NCI-H2029 treated with DMSO at 0.1 percent for 48 hours (cell line): ENCODE results near the gene MAGEA9B.
"Not testable (repeated sequence)": the region's sequence is repeated elsewhere in the genome, so short reads cannot be mapped to it uniquely, and the experiment has no call there.

Source experiments
- DNase-seq: peaks from one replicate; lab custom pipeline; 2025; lab: John Stamatoyannopoulos, UW

MAGEA9B gene, protein sequence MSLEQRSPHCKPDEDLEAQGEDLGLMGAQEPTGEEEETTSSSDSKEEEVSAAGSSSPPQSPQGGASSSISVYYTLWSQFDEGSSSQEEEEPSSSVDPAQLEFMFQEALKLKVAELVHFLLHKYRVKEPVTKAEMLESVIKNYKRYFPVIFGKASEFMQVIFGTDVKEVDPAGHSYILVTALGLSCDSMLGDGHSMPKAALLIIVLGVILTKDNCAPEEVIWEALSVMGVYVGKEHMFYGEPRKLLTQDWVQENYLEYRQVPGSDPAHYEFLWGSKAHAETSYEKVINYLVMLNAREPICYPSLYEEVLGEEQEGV

DNA sequence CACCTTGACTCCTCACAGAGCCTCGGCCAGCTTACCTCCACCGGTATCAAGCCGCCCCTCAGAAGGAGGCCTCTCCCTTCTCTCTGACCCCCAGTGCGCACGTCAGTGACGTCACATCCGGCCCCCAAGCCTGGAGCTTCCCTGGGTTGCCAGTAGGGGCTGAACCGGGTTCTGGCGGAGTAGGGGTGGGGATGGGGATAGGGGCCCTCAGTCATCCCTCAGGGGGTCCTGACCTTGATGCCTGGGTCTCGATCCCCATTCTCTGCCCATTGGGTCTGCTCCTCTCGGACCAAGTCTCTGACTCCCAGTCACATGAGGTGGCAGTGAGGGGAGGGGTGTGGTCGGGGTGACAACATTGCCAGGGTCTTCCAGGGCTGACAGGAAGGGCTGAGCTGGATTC, at the start of gene MAGEA9B:
Gene MAGEA9B (minus strand): TSS at position 101 of the 400 bp plus-strand sequence. CDS start 4,280 bp downstream, outside the sequence.
- not testable (repeated sequence) for DNase-seq

DNA sequence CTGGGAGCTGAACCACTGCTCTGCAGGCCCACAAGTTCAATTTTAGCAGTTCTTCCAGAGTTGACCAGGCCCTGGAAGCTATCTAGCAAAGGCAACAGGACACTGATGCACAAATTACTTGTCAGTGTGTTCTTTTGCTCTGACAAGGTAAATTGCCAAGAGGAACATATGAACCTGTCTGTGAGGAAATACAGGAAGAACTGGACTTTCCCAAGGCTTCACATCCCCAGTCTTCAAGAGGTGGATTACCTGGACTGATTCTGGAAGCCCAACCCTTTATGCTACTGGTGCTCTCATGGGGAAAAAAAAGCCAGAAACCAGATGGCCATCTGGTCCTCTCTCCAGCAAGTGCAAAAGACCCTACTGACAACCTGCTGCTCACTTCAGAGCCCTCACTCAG, 46.3 kb upstream of the MAGEA9B start:
- no peak for DNase-seq

DNA sequence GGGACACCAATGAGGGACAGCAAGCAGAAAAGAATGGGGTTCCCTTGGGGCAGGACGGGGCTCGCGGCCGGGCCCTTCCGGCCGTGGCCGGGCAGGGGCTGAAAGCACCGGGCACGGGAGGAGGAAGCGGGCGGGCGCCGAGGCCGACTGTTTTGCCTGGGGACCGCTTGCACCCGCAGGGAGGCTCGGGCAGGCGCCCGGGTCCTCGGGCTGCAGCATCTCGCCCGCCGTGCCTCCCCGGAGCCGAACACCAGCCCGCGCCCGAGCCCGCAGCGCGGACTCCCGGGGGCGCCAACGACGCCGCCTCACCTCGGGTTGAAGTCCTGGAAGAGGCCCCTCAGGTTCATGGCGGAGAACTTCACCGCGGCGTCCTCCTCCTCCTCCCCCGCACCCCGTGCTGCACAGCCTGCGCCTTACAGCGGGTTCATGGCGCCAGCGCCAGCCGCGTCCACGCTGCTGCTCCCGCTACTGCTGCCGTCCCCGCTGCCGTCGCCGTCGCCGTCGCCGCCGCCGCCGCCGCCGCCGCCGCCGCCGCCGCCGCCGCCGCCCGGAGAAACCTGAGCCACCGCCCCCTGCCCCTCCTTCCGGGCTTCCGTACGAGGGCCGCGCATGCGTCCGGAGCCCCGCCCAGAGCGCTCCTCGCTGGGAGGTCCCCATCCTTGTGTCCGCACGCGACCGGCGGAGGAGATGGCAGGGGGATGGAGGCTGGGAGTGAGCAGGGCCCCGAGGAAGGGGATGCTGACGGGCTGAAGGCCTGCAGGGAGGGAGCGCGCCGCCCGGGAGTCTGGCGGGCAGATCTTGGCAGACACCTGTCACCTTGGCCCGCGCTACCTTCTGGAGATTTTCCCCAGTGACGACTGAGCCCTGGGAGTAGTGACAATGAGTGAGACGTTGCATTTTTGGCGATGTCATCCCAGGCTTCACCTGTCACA, 44.2 kb upstream of the MAGEA9B start, which contains the start of gene TMEM185A:
Gene TMEM185A (minus strand): TSS at position 559 of the 932 bp plus-strand sequence. CDS start 212 bp downstream, at position 347.
- no peak for DNase-seq

DNA sequence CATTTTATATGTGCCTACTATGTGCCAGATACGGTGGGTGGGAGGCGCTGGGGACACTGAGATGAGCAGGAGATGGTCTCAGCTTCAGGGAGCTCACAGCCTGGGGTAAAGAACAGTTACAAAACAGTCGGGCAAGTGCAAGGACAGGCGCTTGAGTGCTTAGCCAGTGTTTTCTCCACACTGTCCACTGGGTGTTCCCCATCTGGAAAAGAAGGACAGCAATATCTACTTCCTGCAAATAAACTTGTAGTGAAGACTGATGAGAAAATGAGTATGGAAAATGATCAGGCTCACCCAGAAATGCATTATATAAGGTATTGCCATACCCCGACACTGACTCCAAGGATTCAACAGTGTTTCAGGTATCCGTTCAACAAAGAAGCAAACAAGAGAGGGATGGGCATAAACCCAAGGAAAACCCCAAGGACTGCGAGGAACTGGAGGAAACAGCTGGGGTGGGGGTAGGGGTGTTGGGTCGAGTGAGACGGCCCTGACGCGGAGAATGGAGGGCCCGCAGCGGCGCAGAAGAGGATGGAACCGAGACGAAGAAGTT, 43.5 kb upstream of the MAGEA9B start:
- DNase-seq, result no peak

DNA sequence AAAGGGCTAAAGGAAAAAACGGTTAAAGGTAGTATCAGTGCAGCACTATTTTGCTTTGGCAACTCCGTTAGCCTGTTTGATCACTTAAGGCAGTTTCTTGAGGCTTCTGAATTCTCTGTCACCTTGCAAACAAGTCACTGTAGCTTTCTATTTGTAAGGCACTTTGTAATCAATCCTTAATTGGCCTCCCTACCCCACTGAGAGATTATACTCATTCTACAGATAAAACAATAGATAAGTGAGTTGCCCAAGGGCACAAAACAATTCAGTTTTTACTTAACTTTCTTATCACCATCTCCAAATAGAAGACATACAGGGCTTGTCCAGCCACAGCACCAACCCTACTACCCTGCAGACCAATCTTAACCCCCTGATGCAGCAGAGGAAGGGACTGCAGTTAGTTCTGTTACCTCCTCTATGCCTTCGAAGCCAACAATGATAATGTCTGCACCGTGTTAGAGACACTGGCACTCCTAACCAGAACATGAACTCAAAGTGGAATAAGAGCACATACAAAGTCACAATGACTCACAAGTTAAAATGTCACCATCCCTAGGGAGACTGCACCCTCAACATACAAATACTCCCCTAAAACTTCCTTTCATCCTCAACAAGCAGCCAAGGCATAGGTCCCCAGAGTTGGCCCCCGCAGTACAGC, 42.6 kb upstream of the MAGEA9B start:
- no peak for DNase-seq

DNA sequence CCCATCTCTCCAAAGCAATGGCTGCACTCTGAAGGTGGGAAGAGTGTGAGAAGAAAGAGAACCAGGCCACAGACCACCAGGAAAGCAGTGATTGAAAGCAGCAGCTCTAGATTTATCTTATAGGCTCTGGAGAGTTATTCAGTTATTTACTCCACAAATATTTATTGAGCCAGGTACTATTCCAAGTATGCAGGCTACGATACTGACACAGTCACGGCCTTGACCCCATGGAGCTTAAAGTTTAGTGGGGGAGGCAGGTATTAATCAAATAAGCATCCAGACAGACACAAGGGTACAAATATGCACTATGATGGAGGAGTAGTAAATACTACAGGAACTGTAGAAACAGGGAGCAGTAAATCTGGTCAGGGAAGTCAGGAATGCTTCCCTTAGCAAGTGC, 41.5 kb upstream of the MAGEA9B start:
- DNase-seq, result no peak

DNA sequence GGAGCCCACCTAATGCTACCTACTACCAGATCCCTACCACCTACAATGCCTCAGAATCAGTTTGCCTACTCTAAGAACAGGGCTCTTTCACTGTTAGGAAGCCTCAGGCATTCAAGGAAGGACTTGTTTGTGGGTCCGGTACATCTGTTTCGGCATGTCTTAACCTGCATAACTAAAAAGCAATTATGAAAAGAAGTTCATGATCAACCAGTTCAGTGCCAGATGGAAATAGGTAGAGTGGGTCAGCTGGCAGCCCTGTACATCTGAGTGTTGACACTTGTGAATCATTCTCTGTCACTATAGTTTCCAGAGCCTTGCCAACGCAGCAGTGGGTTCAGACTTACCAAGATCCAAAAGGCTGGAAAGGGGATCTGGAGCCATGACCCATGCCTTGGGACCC, 41.0 kb upstream of the MAGEA9B start:
- no peak for DNase-seq

DNA sequence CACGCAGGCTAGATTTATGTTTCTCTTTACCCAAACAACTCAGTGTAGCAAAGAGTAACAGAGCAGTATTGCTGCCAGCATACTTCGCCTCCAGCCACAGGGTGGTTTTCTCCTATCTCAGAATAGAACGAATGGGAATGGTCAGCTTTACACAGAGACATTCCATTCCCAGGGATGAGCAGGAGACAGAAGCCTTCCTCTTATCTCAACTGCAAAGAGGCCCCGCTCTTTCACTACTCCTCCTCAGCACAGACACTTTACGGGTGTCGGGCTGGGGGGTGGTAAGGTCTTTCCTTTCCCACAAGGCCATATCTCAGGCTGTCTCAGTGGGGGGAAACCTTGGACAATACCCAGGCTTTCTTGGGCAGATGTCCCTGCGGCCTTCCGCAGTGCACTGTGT, 39.6 kb upstream of the MAGEA9B start:
- DNase-seq, result not testable (repeated sequence)

DNA sequence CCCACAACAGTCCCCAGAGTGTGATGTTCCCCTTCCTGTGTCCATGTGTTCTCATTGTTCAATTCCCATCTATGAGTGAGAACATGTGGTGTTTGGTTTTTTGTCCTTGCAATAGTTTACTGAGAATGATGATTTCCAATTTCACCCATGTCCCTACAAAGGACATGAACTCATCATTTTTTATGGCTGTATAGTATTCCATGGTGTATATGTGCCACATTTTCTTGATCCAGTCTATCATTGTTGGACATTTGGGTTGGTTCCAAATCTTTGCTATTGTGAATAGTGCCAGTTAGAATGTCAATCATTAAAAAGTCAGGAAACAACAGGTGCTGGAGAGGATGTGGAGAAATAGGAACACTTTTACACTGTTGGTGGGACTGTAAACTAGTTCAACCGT, 32.4 kb upstream of the MAGEA9B start:
- not testable (repeated sequence) for DNase-seq

DNA sequence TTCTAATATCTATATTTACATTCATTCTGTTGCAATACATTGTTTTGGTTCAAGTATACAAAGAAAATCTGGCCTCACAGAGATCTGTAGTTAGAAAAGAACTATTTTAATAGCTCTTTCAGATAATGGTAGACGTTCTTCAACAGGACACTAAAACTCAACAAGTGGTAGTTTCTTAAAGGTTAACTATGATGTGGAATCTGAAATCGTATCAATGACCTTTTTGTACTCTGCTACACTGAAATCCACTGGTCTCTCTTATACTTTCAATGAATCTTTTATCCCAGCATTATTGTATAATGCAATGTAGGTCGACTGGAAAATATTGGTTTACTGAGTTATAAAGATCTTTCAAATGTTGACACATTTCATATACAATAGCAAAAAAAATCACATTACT, 31.6 kb upstream of the MAGEA9B start:
- DNase-seq, result no peak

DNA sequence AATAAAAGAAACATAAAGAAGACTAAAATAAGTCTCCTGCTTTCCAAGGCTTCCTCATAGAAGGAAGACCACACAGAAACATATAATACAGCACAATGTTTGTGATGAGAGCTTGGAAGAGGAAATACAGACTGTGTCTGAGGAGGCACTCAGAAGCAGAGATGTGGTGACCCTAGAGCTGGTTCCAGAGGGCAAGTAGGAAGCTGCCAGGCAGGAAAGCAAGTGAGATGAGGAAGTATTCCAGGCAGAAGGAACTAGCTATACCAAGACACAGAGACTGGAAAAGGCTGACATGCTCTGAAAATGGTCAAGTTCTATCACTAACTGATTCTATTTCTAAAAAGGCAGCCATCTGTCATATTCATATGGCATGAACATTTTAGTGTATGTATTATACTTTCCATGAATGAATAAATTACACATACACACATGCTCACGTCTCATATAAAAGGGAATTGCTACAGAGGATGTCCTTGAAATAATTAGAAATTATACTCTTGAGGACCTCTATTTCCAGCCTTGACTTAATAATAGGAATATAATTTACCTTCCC, 24.4 kb upstream of the MAGEA9B start:
- no peak for DNase-seq

DNA sequence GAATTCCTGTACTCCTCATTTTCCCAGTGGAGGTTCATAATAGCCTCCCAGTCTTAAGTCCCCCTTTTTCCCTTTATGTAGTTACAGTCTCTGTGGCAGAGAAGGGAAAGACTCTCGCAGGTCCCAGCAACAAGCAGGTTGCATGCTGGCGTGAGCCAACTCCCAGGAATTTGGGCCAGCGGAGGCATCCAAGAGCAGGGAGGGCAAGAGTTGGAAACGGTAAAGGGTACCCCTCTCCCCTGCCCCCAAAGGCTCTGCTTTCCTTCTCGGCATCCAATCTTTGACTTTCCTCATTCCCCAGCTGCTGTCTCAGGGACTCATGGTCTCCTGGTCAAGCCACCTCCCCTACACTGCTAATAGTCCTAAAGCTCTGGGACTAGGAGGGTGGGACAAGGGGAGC, 23.3 kb upstream of the MAGEA9B start:
- no peak for DNase-seq

DNA sequence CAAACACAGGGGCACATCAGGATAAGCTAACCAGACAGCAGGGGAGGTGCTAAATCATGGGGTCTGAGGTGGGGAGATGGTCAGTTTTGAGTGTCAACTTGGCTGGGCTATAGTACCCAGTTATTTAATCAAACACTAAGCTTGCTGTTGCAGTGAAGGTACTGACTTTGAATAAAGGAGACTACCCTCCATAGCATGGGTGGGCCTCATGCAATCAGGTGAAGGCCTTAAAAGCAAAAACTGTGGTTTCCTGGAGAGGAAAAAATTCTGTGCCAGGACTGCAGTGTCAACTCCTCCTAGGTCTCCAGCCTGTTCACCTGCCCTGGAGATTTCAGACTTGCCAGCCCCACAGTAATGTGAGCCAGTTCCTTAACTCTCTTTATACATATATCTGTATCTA, 20.4 kb upstream of the MAGEA9B start:
- DNase-seq, result no peak

DNA sequence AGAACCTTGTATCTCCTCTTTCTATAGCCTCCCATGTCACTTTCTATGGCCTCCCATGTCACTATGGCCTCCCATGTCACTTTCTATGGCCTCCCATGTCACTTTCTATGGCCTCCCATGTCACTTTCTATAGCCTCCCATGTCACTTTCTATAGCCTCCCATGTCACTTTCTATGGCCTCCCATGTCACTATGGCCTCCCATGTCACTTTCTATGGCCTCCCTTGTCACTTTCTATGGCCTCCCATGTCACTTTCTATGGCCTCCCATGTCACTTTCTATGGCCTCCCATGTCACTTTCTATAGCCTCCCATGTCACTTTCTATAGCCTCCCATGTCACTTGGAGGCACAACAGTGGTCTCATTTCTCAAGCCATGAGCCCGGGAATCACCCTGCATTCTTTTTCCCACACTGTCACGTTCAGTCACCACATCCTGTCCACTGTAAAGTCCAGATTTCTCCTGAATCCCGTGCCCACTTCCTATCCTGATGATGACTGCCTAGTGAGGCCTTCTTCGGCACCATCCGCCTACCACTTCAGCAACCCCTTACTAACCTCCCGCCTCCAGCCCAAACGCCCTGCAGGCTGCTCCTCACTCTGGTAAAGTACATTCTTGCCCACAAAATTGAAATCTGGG, 18.1 kb upstream of the MAGEA9B start:
- not testable (repeated sequence) for DNase-seq

DNA sequence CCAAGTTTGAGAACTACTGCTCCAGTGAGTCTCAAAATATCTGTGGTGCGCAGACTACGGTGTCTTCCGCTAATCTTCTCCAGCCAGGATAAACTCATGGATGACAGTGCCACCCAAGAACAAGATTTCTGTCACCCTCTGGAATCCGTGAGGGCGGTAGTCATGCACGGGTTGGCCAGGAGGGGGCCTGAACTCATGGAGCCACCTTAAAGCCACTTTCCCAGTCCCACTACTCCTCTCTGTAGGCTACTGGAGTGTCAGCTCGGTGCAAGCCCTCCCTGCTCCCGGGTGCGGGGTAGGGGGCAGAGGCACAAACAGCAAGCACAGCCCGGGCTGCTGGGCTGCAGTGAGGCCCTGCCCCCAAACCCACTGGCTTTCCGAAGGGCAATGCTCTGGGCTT, 11.3 kb upstream of the MAGEA9B start:
- not testable (repeated sequence) for DNase-seq

DNA sequence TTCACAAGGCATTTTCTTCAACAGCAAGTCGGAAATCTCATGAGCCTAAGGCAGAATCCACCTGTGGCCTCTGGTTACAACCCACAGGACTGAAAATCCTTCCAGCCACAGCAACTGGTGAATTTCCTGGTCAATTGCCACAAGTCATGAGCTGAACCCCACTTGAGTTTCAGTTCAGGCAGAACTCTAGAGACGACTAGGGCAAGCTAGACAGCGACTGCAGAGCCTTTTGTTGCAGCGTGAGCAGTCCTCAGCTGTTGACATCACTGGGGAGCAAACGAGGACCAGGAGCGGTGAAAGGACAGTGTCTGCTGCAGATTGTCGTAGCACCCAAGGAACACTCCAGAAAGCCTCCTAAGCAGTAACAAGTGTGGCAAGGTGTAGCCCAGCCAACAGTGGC, 8.7 kb upstream of the MAGEA9B start:
- DNase-seq, result not testable (repeated sequence)

DNA sequence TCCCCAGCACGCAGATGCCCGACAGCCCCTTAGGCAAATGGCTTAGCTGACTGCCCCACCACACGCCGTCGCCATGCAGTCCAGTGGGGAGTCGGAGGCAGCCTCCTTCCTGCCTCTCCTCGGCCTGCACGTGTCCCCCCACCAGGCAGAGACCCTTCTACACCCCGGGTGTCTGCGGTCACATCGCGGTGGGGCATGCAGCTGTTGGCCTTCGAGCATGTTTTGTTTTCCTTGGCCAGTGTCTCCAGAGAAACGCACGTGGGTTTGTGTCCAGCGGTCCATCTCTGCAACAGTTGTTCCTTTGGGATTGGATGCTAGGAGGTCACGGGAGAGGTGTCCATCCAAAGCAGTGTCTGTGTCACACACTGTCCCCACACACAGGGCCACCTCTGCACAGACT, 8.0 kb upstream of the MAGEA9B start, which contains the start of gene HSFX2:
Gene HSFX2 (minus strand): TSS at position 101 of the 400 bp plus-strand sequence. CDS start 614 bp downstream, outside the sequence.
- DNase-seq, result not testable (repeated sequence)

DNA sequence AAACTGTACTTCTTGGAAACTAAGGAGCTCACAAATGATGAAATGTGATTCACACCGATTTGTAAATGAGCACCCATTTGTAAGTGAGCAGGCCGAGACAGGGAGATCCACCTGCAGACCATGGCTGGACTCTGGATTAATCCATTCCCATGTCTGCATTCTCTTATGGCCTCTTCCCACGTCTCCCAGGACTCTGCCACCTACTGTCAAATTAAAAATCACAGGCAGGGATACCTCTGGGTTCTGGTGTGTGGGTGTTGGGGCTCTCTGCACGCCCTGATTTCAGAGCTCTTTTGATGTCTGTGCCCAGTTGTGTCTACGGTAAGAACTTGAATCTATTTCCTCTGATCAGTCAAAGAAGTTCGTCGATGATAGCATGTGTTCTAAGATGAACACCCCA, 3.7 kb upstream of the MAGEA9B start:
- not testable (repeated sequence) for DNase-seq

DNA sequence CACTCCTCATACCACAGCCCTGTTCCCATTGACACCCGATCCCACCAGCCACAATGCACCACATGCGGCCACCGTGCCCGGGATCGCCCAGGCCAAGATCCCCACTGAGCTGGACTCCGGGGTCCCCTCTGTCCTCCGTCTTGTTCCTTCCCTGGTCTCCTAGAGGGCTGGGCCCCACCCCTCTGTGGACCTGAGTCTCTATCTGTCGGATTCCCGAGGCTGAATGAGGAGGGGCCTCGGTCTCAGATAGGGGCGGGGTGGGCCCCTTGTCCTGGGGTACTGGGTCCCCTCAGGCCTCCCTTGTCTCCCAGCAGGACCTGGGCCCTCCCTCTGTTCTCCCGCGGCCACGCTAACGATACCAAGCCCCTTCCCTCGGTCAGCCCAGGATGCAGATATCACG, 1.6 kb downstream of the MAGEA9B start:
- DNase-seq, result not testable (repeated sequence)

DNA sequence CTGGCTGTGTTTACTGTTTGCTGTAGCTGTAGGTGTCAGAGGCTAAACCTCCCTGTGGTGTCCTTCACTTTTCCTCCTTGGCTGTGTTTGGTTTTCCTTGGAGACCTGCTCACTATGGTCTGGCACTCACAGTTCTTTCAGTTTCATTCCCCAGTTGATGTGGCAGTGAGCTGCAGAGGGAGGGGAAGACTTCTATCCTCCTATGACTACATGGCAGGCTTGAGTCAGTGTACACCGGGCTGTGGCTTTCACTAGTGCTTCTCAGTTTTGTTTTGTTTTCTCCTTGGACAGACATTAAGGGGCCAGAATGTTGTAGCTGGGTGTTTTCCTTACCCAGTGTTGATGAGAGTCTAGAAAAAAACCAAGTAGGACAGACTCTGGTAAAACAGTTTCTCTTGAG, 13.8 kb downstream of the MAGEA9B start:
- DNase-seq, result not testable (repeated sequence)

DNA sequence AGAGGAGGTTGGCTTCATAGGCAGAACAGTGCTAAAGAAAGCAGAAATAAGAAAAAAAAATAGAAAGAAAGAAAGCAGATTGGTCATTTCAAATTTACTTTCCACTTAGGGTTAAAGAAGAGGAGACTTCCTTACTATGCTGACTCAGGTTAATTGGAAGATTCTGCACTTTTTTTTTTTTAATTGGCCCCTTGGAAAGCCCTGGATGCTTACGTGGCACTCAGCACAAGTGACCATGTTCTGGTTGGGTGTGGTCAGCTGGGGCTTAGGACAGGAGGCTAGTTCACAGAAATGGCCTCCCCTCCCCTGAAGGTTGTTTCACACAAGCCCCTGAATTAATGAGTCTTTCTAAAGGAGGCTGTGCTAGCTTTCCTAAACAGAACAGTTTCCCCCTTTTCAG, 14.5 kb downstream of the MAGEA9B start:
- no peak for DNase-seq
